OCI-LY3 (cell line): ENCODE results near the gene OR6K6.

Experiments used
- H2AFZ ChIP-seq: fragments of 200-600, 300-600 bp; shearing (Covaris generic); 2 replicates; pipeline ENCODE4 v1.6.0; 2014; ENCODE audit warnings: antibody characterized with exemption, low read depth, low read length
- H3K27ac ChIP-seq: fragments of 200-600, 300-600 bp; sonication (generic); 2 replicates; pipeline ENCODE4 v1.5.1; 2014; ENCODE audit warnings: mild to moderate bottlenecking, low read length, moderate library complexity, mixed read lengths
- H3K27me3 ChIP-seq: fragments of 200-600, 300-600 bp; sonication (generic); 2 replicates; pipeline ENCODE4 v1.6.1; 2014; ENCODE audit warnings: low read depth, low read length, mixed read lengths
- H3K36me3 ChIP-seq: fragments of 200-600, 300-600 bp; sonication (generic); replicated peaks from 2 replicates; pipeline ENCODE3; 2014; ENCODE audit warnings: low read depth, low read length, mixed read lengths
- H3K4me1 ChIP-seq: fragments of 300-600, 200-600 bp; sonication (generic); 2 replicates; pipeline ENCODE4 v1.6.1; 2014; ENCODE audit warnings: low read length, mixed read lengths
- H3K4me2 ChIP-seq: fragments of 200-600, 300-600 bp; sonication (generic); 2 replicates; pipeline ENCODE4 v1.6.1; 2014; ENCODE audit warnings: low read length, mixed read lengths
- H3K4me3 ChIP-seq: fragments of 300-600, 200-600 bp; sonication (generic); 2 replicates; pipeline ENCODE4 v1.5.1; 2014; ENCODE audit warnings: antibody characterized with exemption, mild to moderate bottlenecking, low read length, moderate library complexity
- H3K79me2 ChIP-seq: fragments of 300-600, 200-600 bp; shearing (Covaris generic); 2 replicates; pipeline ENCODE4 v1.6.1; 2014; ENCODE audit warnings: mild to moderate bottlenecking, low read length, mixed read lengths
- H3K9ac ChIP-seq: fragments of 300-600, 200-600 bp; shearing (Covaris generic); 2 replicates; pipeline ENCODE4 v1.6.0; 2014; ENCODE audit warnings: mild to moderate bottlenecking, low read length, moderate library complexity
- H3K9me3 ChIP-seq: fragments of 200-600, 300-600 bp; shearing (Covaris generic); 2 replicates; pipeline ENCODE4 v1.6.1; 2014; ENCODE audit warnings: low read length, mixed read lengths; ENCODE audit not compliant: insufficient read depth
- H4K20me1 ChIP-seq: fragments of 200-600, 300-600 bp; sonication (generic); 2 replicates; pipeline ENCODE4 v1.6.1; 2016; ENCODE audit warnings: low read length, mixed read lengths; ENCODE audit not compliant: insufficient read depth
- CTCF ChIP-seq: fragments of 200-600, 300-600 bp; sonication (generic); IDR thresholded peaks from 2 replicates; pipeline ENCODE4 v1.5.1; 2014; ENCODE audit warnings: antibody characterized with exemption, low read length, low read depth
- EZH2phosphoT487 ChIP-seq: fragments of 200-600 bp; shearing (Covaris generic); IDR thresholded peaks from 2 replicates; pipeline ENCODE4 v1.6.1; 2018; ENCODE audit warnings: antibody characterized with exemption, mixed run types, low read depth

The OR6K6 gene

GRCh38 chr1:158716335-158716734 lies 38.2 kb upstream of the OR6K6 start:
- peaks cover 4% of the 10 kb centered on the region for H3K4me1 ChIP-seq
- no peak overlapping the region for H2AFZ ChIP-seq
- H3K27me3 ChIP-seq = no peaks in the 10 kb centered on the region
- H3K27ac ChIP-seq = no peak overlapping the region
- no peaks in the 10 kb centered on the region for H3K79me2 ChIP-seq
- no peaks in the 10 kb centered on the region for H3K36me3 ChIP-seq
- no peak overlapping the region for H3K9ac ChIP-seq
- no peaks in the 10 kb centered on the region for H4K20me1 ChIP-seq
- no peak overlapping the region for H3K4me2 ChIP-seq
- H3K4me3 ChIP-seq = no peak overlapping the region
- TF ChIP-seq EZH2phosphoT487 = no peak
- no peak for TF ChIP-seq CTCF
- H3K9me3 ChIP-seq = no peaks in the 10 kb centered on the region

- Histone ChIP-seq H3K27ac (no peak overlapping the region), H3K36me3 (no peaks in the 10 kb centered on the region), H3K79me2 (no peaks in the 10 kb centered on the region), H3K9ac (no peak overlapping the region), H3K27me3 (no peaks in the 10 kb centered on the region), H3K4me2 (no peak overlapping the region), H2AFZ (no peak overlapping the region), H3K4me1 (peaks cover 4% of the 10 kb centered on the region), H3K4me3 (no peak overlapping the region), H4K20me1 (no peaks in the 10 kb centered on the region), H3K9me3 (no peaks in the 10 kb centered on the region)
- TF ChIP-seq CTCF (no peak), EZH2phosphoT487 (no peak)
Measured at GRCh38 chr1:158717344-158717743, 37.2 kb upstream of the OR6K6 start.

GRCh38 chr1:158719664-158720063 lies 34.9 kb upstream of the OR6K6 start:
- no peaks in the 10 kb centered on the region for H3K27me3 ChIP-seq
- no peak overlapping the region for H3K27ac ChIP-seq
- TF ChIP-seq EZH2phosphoT487 (no peak), CTCF (no peak)
- H2AFZ ChIP-seq = no peak overlapping the region
- H3K9ac ChIP-seq = no peak overlapping the region
- no peak overlapping the region for H3K4me2 ChIP-seq
- H3K79me2 ChIP-seq = no peaks in the 10 kb centered on the region
- H3K9me3 ChIP-seq = no peaks in the 10 kb centered on the region
- no peaks in the 10 kb centered on the region for H3K36me3 ChIP-seq
- no peak overlapping the region for H3K4me3 ChIP-seq
- H4K20me1 ChIP-seq = no peaks in the 10 kb centered on the region
- H3K4me1 ChIP-seq = peaks cover 4% of the 10 kb centered on the region

GRCh38 chr1:158720620-158721019 lies 33.9 kb upstream of the OR6K6 start, which contains the start of gene OR6K3:
OR6K3 (minus strand) TSS chr1:158720720; CDS start chr1:158718115, 2,605 bp downstream.
- Histone ChIP-seq H3K36me3 (no peaks in the 10 kb centered on the region), H3K27ac (no peak within 1 kb of the TSS), H3K4me2 (no peak within 1 kb of the TSS), H3K4me1 (peaks cover 4% of the 10 kb centered on the region), H2AFZ (no peak within 1 kb of the TSS), H3K9me3 (no peaks in the 10 kb centered on the region), H3K4me3 (no peak within 1 kb of the TSS), H3K9ac (no peak within 1 kb of the TSS), H4K20me1 (no peaks in the 10 kb centered on the region), H3K27me3 (no peaks in the 10 kb centered on the region), H3K79me2 (no peaks in the 10 kb centered on the region)
- TF ChIP-seq EZH2phosphoT487 (no peak), CTCF (no peak)
